Transverse colon (tissue), 4 donors: ENCODE results near the gene GOLGA5. TPM values are rescaled to one million over a fixed set of nuclear protein-coding genes. Genes with fewer than 3 reads are reported as not detected.

Experiments used
- DNase-seq: peaks from one replicate; pipeline ENCODE4 v3.0.0-alpha.2; 2019
- H3K27ac ChIP-seq, 4 donors: fragments of 200-600 bp; sonication (generic); 2 replicates each; pipeline ENCODE4 v1.5.1; 2016 to 2018; ENCODE audit warnings: inconsistent platforms in 4 of 4
- H3K27me3 ChIP-seq: fragments of 200-600 bp; sonication (generic); 2 replicates; pipeline ENCODE4 v1.5.1; 2017; ENCODE audit warnings: inconsistent platforms
- H3K36me3 ChIP-seq, 4 donors: fragments of 200-600 bp; sonication (generic); 2 replicates each; pipeline ENCODE4 v1.5.1; 2017 to 2019; ENCODE audit warnings: inconsistent platforms in 4 of 4
- H3K4me1 ChIP-seq, 4 donors: fragments of 200-600 bp; sonication (generic); 2 replicates each; pipeline ENCODE4 v1.5.1; 2017 to 2020; ENCODE audit warnings: inconsistent platforms in 4 of 4
- H3K4me3 ChIP-seq, 4 donors: fragments of 200-600 bp; sonication (generic); 1 replicate in 1 of 4; 2 replicates in 3 of 4; pipeline versions ENCODE4 v1.5.1 to v1.6.1; 2017 to 2019; ENCODE audit warnings: inconsistent platforms in 4 of 4
- H3K9me3 ChIP-seq, 2 donors: fragments of 200-600 bp; sonication (generic); 2 replicates each; pipeline ENCODE4 v1.5.1; 2017 to 2019; ENCODE audit warnings: inconsistent platforms in 2 of 2
- EP300 ChIP-seq: sonication (generic); formaldehyde crosslinking; IDR thresholded peaks from one replicate; pipeline ENCODE4 v1.6.1; 2017; ENCODE audit warnings: antibody characterized with exemption, low read depth
- POLR2A ChIP-seq: fragments of 450-650 bp; IDR thresholded peaks from one replicate; pipeline ENCODE4 v1.6.1; 2016; ENCODE audit warnings: antibody characterized with exemption, mild to moderate bottlenecking, moderate library complexity
- POLR2AphosphoS5 ChIP-seq, 3 donors: sonication (generic); formaldehyde crosslinking; IDR thresholded peaks; one replicate each; pipeline ENCODE4 v1.6.1; 2016; ENCODE audit warnings: antibody characterized with exemption in 3 of 3
- WGBS, 2 donors: methylation state at CpG; one replicate each; pipeline ENCODE4 v1.1.5; 2018; ENCODE audit warnings: low coverage in 1 of 2; 5-methylcytosine and 5-hydroxymethylcytosine counted together
- in situ Hi-C, 4 donors: fragments of 200-750 bp; cut with MboI; loops; one replicate each; pipeline versions ENCODE4 v1.15.0 to v1.15.1; 2017; ENCODE audit warnings: low sequenced_read_pairs in 3 of 4, low pct_ligation_motif_present in 1 of 4, low pct_unique_long_range_greater_than_20kb in 1 of 4
- intact Hi-C: fragments of 100-400 bp; cut with DNase I; formaldehyde crosslinking; loops from one replicate; pipeline ENCODE4 v1.15.1; 2023; ENCODE audit warnings: low total_unique reads
- total RNA-seq, 4 donors: library from RNA; depleted of rRNA; stranded (reverse); fragments of >200 nt; gene quantifications; one replicate each; pipeline ENCODE4 v1.1.0, GENCODE V29; 2016
- TF ChIP-seq, protein P1 (sequence below), 5 experiments: fragments of 200-600 bp in 3 of 5; fragments of 450-650 bp in 2 of 5; sonication (generic) in 3 of 5; IDR thresholded peaks; 1 replicate in 2 of 5; 2 replicates in 3 of 5; pipeline ENCODE4 v1.5.1; 2016 to 2017; ENCODE audit warnings: antibody characterized with exemption in 5 of 5, inconsistent platforms in 3 of 5, mild to moderate bottlenecking in 2 of 5, moderate library complexity in 1 of 5

Gene GOLGA5
- total RNA-seq, 4 donors from 2014 or later, result 15.9 to 38.1 (median 30.3) TPM

DNA sequence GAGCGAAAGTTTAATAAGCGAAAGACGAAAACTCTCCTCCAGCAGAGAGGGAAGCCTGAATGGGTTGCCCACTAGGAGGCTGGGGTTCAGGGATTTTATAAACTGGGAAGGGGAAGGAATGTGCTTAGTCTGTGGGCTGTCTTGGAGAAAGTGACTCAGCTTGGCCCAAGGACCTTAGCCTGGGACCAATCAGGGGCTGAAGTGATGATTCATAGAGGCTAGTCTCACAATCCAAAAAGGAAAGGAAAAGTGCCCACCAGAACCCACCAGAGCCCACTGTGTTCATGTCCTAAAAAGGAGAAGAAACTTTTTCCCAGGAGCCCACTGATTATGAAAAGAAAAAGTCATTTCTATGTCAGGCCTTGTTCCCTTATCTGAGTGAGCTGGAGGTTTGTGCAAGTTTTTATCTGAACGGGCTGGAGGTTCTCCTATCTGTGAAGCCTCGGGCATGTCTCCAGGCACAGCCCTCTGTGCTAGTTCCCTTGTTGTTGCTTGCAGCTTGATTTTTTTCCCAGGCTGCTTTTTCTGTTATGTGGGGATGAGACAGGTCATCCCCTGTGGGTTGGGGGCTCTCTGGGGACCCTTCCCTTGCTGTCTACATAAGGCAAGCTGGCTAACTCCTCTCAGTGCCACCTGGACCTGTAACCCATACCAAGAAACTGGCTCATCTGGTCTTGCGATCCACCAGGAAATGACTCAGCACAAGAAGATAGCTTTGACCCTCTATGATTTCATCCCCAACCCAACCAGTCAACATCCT lies 8.3 kb upstream of the GOLGA5 start:
- Histone ChIP-seq H3K36me3 (no peaks in the 10 kb centered on the region), H3K27ac (peak overlapping the region in 3 of 4 donors; percentile 23 to 31 (median 29)), H3K27me3 (no peaks in the 10 kb centered on the region), H3K9me3 (peaks cover 17% of the 10 kb centered on the region in 2 donors), H3K4me3 (no peak overlapping the region), H3K4me1 (peaks cover 0 to 11% (median 0%) of the 10 kb centered on the region in 4 donors)
- in situ Hi-C loops, result loop anchor here in 1 of 4 donors (25.0 kb wide), 1 partner anchor 99 kb away; no protein-coding TSS in a partner anchor
- no peak for DNase-seq
- no peak for TF ChIP-seq EP300
- TF ChIP-seq, protein P1, sequence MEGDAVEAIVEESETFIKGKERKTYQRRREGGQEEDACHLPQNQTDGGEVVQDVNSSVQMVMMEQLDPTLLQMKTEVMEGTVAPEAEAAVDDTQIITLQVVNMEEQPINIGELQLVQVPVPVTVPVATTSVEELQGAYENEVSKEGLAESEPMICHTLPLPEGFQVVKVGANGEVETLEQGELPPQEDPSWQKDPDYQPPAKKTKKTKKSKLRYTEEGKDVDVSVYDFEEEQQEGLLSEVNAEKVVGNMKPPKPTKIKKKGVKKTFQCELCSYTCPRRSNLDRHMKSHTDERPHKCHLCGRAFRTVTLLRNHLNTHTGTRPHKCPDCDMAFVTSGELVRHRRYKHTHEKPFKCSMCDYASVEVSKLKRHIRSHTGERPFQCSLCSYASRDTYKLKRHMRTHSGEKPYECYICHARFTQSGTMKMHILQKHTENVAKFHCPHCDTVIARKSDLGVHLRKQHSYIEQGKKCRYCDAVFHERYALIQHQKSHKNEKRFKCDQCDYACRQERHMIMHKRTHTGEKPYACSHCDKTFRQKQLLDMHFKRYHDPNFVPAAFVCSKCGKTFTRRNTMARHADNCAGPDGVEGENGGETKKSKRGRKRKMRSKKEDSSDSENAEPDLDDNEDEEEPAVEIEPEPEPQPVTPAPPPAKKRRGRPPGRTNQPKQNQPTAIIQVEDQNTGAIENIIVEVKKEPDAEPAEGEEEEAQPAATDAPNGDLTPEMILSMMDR (IDR thresholded peaks at IDR 0.05), result no peak
- TF ChIP-seq POLR2AphosphoS5 (IDR thresholded peaks at IDR 0.05), result no peak
- TF ChIP-seq POLR2A, result no peak
- 67 to 100% methylated on average over 3 to 6 of the region's 6 CpGs for WGBS, 2 donors
- intact Hi-C loops, result no loop called here

DNA sequence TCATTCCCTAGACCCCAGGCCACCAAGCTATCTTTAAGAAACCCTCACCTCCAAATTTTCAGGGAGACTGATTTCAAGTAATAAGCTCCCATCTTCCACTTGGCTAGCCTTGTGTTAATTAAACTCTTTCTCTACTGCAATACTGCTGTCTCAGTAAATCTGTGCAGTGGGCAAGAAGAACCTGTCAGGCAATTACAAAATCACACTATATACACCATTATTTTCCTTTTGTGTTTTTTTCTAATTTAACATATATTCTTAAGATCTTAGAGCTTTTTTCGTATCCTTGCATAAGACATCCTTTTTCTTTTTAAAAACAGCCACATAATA lies 7.7 kb upstream of the GOLGA5 start:
- in situ Hi-C loops, result loop anchor here in 1 of 4 donors (25.0 kb wide), 1 partner anchor 99 kb away; no protein-coding TSS in a partner anchor
- 80 to 98% methylated on average over 1 of the region's 1 CpG for WGBS, 2 donors
- no peak for DNase-seq
- peaks cover 0 to 11% (median 0%) of the 10 kb centered on the region in 4 donors for H3K4me1 ChIP-seq
- H3K27me3 ChIP-seq, result no peaks in the 10 kb centered on the region
- intact Hi-C loops, result no loop called here
- no peak for TF ChIP-seq POLR2AphosphoS5 (IDR thresholded peaks at IDR 0.05)
- TF ChIP-seq POLR2A, result no peak
- TF ChIP-seq, protein P1 (IDR thresholded peaks at IDR 0.05), result no peak
- no peak for TF ChIP-seq EP300
- H3K36me3 ChIP-seq, result no peaks in the 10 kb centered on the region
- H3K9me3 ChIP-seq, result peaks cover 17% of the 10 kb centered on the region in 2 donors
- H3K4me3 ChIP-seq, result no peak overlapping the region
- H3K27ac ChIP-seq, result peak overlapping the region in 2 of 4 donors; percentile 23 to 29

DNA sequence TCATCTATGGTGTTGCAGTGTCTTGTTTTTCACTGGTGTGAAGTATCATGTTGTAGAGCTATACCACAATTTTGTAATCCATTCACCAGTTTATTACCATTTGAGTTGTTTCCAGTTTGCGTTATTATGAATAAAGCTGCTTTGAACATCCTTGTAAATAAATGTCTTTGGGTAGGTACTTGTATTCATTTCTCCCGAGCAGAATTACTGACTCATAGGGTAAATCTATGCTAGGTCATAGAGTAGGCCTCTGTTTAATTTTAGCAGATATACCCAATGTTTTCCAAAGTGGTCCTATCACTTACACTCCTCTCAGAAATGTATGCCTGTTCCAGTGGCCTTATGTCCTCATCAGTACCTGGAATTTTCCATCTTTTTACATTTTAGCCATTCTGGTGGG lies 6.6 kb upstream of the GOLGA5 start:
- Histone ChIP-seq H3K9me3 (peaks cover 17% of the 10 kb centered on the region in 2 donors), H3K27me3 (no peaks in the 10 kb centered on the region), H3K36me3 (no peaks in the 10 kb centered on the region), H3K27ac (no peak overlapping the region), H3K4me3 (no peak overlapping the region), H3K4me1 (peaks cover 0 to 13% (median 0%) of the 10 kb centered on the region in 4 donors)
- 86 to 88% methylated on average over 2 of the region's 2 CpGs for WGBS, 2 donors
- DNase-seq, result no peak
- intact Hi-C loops (no loop called here), in situ Hi-C loops (loop anchor here in 1 of 4 donors (25.0 kb wide), 1 partner anchor 100 kb away; no protein-coding TSS in a partner anchor)
- no peak for TF ChIP-seq EP300
- no peak for TF ChIP-seq POLR2A
- no peak for TF ChIP-seq POLR2AphosphoS5 (IDR thresholded peaks at IDR 0.05)
- TF ChIP-seq, protein P1 (IDR thresholded peaks at IDR 0.05), result no peak

DNA sequence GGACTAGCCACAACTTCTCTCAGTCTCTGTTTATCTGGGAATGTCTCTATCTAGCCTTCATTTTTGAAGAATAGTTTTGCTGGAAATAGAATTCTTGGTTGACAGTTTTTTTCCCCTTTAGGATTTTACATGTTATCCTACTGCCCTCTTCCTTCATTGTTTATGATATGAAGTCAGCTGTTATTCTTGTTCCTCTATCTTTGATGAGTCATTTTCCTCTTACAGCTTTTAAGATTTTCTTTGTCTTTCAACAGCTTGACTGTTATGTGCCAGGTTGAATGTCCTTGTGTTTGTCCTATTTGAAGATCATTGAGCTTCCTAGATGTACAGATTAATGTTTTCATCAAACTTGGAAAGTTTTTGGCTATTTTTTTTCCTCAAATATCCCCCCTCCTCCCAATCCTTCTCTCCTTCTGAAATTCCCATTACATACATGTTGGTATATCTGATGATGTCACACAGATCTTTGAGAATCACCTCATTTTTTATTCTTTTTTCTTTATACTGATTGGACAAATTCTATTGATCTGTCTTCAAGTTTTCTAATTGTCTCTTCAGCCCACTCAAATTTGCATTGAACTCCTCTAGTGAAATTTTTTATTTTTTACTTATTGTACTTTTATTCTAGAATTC lies 4.5 kb upstream of the GOLGA5 start:
- no peaks in the 10 kb centered on the region for H3K36me3 ChIP-seq

More for the DNA sequence above, 4.5 kb upstream of the GOLGA5 start:
- Histone ChIP-seq H3K9me3 (peaks cover 17% of the 10 kb centered on the region in 2 donors), H3K27ac (no peak overlapping the region), H3K4me1 (peaks cover 0 to 23% (median 8%) of the 10 kb centered on the region in 4 donors), H3K27me3 (no peaks in the 10 kb centered on the region), H3K4me3 (no peak overlapping the region)
- TF ChIP-seq EP300, result no peak
- DNase-seq, result no peak
- in situ Hi-C loops (loop anchor here in 1 of 4 donors (25.0 kb wide), 1 partner anchor 102 kb away; no protein-coding TSS in a partner anchor), intact Hi-C loops (no loop called here)
